GM18951 (cell line): Measurements from ENCODE around the gene ZFHX3.
"Not testable (repeated sequence)": the region's sequence is repeated elsewhere in the genome, so short reads cannot be mapped to it uniquely, and the experiment has no call there.

Source experiments
- POLR2A ChIP-seq: IDR thresholded peaks from 4 replicates; pipeline ENCODE4 v1.6.1; 2011; ENCODE audit warnings: mild to moderate bottlenecking; ENCODE audit not compliant: insufficient read length, insufficient read depth; ENCODE audit errors: extremely low read depth
- in situ Hi-C: fragments of 300-500 bp; cut with MboI; formaldehyde crosslinking; loops from one replicate; pipeline ENCODE4 v1.12.0; 2022; ENCODE audit warnings: low sequenced_read_pairs, mixed read lengths, inconsistent platforms; ENCODE audit not compliant: unreplicated experiment

The ZFHX3 gene

DNA sequence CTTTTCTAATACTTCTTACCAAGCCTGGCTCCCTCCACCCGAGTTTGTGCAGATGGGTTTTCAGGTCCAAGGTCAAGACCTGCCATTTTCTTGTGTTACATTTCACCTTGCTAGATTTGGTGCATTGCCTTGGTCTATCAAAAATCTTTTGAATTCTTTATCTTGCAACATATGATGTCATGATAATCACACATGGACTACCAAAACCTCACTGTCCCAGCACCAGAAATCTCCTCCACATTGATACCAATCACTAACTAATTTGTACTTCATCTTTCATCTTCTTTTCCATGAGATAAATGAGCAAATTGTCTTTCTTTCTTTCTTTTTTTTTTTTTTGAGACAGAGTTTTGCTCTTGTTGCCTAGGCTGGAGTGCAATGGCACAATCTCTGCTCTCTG, 33.0 kb upstream of the ZFHX3 start:
- no peak for TF ChIP-seq POLR2A
- in situ Hi-C loops = loop anchor here (25.0 kb wide), 1 partner anchor 806 kb away; no protein-coding TSS in a partner anchor

GRCh38 chr16:73076324-73076810, 28.4 kb upstream of the ZFHX3 start:
- no peak for TF ChIP-seq POLR2A
- in situ Hi-C loops = loop anchor here (25.0 kb wide), 1 partner anchor 811 kb away; no protein-coding TSS in a partner anchor

- no peak for TF ChIP-seq POLR2A
- in situ Hi-C loops = no loop called here
Measured at GRCh38 chr16:73074382-73074781, 26.5 kb upstream of the ZFHX3 start.

- in situ Hi-C loops = not testable (repeated sequence)
Measured at GRCh38 chr16:73072051-73072450, 24.1 kb upstream of the ZFHX3 start.

DNA sequence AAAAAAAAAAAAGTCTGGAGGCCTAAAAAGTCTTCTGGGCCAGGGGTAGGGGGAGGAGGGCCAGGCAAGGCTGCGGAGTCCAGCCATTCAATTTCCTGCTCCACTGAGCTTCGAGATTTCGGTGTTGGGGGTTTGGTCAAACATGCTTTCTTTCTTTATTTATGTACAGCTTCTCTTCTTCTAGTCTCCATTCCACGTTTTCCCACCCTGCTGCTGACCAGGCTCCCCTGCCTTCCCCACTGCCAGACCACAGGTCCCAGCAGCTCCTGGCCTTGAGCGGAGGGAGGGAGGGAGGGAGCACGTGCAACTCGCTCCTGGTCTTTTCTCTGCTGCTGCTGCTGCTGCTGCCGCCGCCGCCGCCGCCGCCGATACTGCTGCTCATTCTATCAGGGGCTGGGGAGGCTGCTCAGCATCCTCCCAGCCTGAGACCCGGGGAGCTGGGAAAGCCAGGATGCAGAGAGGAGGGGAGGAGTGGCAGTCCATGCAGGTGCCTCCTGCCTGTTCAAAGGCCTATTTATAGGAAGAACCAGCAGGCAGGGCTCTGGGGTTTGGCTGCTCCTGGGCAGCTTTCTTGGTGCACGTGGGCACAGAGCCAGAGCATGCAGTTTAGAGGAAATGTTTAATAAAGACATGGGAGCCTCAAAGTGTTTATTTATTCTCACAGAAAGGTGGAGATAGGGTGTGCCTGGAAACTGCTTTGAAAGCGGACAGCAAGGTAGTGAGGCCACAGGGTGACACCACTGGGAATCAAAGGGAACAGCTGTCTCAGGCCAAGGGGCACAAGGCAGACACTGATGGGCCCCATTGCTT, 23.4 kb upstream of the ZFHX3 start:
- in situ Hi-C loops = no loop called here
- no peak for TF ChIP-seq POLR2A

DNA sequence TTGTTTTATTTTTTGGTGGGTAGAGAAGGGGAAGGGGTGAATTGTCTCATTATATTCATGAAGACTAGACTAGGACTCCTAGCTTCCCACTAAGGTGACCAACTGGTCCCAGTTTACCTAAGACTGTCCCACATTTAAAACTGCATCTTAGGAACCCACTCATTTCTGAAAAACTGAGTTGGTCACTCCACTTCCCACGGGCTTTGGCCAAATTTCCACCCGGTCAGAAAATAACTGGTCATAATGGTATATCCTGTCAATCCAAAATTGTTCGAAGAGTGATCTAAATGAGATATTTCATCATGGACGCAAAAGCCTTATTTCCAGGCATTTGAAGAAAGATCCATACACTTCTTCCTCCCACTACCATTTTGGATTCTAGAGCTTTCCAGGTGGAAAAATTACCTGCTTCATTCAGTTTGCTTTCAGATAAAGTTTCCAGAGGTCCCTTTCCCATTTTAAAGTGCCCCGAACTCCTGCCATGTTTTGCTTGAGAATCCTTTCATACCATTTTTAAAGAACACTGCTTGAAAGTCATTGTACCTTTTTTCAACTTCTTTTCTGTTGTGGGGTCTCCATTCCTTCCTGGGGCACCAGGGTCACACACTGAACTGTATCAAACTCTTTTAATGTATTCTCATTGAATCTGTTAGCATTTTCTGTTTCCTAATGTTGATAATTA, 21.8 kb upstream of the ZFHX3 start:
- in situ Hi-C loops = no loop called here
- no peak for TF ChIP-seq POLR2A

DNA sequence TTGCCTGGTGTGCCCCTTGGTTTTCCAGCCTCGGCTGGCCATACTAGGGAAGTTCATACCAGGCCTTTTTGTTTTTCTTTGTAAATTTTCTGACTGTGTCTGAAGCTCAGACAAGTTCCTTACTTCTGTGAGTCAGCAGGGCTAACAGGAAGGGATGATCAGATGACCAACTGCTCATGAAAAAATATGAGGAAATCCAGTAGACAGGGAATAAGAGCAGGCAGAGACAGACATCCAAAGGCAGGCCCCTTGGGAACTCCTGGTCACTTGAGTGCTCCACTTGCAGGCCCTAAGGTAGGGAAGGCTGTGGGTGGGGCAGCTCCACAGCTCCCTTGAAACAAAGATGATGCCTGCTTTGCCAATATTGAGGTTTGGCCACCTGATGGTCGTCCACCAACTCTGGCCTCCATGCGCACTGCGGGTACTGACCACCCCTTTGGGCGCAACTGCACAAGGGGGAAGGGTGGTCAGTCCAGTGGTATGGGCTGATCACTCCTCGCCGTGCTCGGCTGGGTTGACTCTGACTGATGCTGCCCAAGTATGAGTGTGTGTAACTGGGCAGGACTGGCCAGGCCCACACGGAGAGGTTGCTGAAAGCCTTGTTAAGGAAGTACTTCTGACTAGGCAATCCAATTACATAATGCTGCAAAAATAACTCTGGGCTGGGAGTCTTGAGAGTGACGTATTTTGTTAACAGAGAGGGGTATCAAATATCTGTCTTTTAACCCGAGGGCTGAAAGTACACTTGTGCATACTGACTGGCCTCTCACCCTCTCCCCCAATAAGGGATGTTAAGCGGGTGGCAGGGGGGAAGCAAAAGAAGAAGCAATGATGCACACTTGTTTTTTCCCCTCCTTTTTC, 20.8 kb upstream of the ZFHX3 start:
- in situ Hi-C loops = no loop called here
- no peak for TF ChIP-seq POLR2A

DNA sequence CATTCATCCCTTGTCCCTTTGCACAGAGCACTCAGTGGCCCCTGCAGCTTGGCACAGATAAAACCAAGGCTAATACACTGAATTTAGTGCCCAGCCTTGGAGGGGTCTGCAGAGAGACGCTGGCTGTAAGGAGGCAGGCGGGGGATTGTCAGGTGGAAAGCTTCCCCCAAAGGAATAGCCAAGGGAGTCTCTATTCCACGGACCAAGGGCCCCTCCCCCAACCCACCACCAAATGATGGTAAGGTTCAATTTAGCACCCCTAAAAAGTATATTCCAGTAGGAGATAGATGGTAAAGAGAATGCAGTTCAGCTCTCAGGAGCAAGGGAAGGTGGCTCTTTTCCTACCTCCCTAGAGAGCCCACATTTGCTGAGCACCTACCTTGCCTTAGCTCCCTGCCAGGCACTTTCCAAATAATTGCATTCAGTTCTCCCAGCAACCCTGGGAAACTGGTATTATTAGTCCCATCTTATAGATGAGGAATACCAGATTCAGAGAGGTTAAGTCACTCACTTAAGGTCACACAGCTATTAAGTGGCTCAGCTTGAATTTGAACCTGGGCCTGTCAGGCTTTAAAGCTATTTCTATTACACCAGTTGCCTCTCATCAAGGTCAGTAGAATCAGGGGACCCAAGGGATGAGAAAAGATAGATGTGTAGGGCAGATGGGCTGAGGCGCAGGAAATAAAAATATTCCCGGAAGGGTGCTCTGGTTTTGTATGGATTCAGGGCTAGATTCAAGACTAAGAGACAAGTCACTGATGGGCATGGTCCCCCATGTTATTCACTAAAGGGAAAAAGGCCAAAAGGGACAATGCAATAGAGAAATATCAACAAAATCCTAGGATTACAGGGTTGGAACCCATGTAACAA, 20.0 kb upstream of the ZFHX3 start:
- in situ Hi-C loops = no loop called here
- TF ChIP-seq POLR2A = no peak

GRCh38 chr16:73066927-73067670, 19.2 kb upstream of the ZFHX3 start:
- in situ Hi-C loops = no loop called here
- no peak for TF ChIP-seq POLR2A

DNA sequence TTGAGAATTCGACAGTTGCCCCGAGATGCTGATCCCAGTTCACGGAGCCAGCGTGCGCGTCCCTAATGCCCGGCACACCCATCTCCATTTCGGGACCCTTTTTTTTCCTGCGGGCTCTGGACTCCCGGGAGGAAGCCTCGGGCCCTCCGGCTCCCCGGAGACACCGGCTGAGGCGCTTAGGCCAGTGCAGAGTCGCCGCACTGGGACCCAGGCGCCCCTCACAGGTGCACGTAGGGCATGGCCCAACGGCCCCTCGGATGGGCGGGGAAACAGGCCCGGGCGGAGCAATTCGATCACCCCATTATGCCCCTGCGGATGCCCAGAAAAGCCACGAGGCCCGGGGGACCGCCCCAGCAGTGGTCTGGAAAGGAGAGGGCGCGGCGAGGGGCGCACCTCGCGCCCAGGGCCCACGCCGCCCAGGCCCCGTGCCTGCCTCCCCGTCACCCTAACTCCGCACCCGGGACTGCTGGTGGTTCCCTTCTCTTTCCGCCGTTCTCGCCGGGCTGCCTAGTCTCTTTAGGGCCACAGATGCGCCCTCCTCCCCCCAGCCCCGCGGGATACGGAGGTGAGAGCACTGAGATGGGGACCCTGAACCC, 18.5 kb upstream of the ZFHX3 start:
- in situ Hi-C loops = no loop called here

GRCh38 chr16:73065632-73066330, 17.9 kb upstream of the ZFHX3 start:
- in situ Hi-C loops = no loop called here
- no peak for TF ChIP-seq POLR2A

More for the DNA sequence above, 18.5 kb upstream of the ZFHX3 start:
- no peak for TF ChIP-seq POLR2A
